ENCODE measurements around the gene DGCR6L.
"Not testable (repeated sequence)": the region's sequence is repeated elsewhere in the genome, so short reads cannot be mapped to it uniquely, and the experiment has no call there.

DGCR6L gene

DNA sequence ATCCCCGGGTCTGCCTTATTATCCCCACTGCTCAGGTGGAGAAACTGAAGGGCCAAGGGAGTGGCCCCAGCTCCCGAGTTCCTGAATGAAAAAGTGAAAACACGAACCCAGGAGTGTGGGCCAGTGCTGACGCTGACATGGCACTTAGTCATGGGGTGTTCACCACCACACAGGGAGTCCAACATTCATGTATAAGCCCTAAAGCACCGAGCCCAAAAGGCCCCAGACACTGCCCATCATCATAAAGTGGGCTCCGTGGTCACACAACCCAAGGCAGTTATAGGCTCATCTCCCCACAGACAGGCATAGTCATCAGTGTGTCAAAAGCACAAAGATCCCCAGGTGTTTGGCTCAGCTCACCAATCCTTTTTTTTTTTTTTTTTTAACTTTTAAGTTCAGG is 32.7 kb upstream of the DGCR6L start:
- not testable (repeated sequence) for H3K4me3 Mint-ChIP-seq, H3K27ac Mint-ChIP-seq, H3K9me3 Mint-ChIP-seq, ATAC-seq, H3K36me3 Mint-ChIP-seq, H3K4me1 Mint-ChIP-seq
- DNase-seq (ENCODE audit: low spot score in 2 of 2): peak in 1 of 2 donors; percentile 42

DNA sequence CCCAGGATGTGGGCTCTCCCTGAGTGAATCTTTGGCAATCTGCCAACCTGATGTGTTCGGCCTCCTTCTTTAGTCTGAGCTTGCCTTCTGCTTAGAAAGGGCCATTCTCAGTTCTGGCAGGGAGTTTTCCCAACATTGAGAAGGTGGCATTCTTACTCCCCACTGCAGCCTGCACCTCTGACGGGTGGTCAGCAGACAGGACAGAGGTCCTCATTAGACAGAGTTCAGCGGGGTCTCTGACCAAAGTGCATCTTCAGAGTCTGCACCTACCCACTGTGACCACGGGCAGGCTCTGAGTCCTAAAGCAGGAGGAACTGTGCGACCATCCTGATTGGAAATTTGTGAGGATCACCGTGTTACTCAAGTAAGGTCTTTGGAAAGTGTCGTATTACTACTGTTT is 26.7 kb upstream of the DGCR6L start:
- H3K4me3 Mint-ChIP-seq; H3K36me3 Mint-ChIP-seq; DNase-seq (ENCODE audit: low spot score in 2 of 2); H3K27ac Mint-ChIP-seq; ATAC-seq; H3K9me3 Mint-ChIP-seq; H3K4me1 Mint-ChIP-seq: not testable (repeated sequence)

DNA sequence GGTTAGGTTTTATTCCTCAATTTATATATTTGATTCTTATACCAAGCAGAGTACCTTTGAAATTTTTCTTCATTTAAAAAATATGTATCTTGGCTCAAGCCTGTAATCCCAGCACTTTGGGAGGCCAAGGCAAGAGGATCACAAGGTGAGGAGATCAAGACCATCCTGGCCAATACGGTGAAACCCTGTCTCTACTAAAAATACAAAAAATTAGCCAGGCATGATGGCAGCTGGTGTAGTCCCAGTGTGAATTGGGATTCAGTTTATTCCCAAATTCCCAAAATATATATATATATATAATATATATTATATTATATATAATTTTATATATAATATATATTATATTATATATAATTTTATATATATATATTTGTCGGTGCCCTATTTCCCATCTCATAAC is 18.4 kb upstream of the DGCR6L start:
- not testable (repeated sequence) for ATAC-seq

DNA sequence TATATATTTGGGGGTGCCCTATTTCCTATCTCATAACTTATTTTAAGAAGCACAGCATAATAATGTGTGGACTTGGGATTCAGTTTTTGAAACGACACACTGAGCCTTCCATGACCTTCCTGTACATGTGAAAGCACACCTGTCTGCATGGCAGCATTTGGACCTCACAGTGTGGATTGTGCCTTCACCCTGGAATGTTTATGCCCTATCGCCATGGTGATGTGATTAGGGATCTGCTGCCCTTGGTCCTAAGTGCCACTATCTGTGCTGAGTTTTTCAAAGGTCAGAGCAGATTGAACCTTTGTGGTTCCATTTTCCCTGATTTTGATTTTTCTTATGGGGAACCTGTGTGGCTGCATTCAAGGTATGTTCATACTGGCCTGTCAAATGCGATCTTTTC is 17.9 kb upstream of the DGCR6L start:
- not testable (repeated sequence) for H3K36me3 Mint-ChIP-seq; H3K9me3 Mint-ChIP-seq; DNase-seq (ENCODE audit: low spot score in 2 of 2); H3K4me3 Mint-ChIP-seq; ATAC-seq; H3K4me1 Mint-ChIP-seq; H3K27ac Mint-ChIP-seq

More for the DNA sequence above, 18.4 kb upstream of the DGCR6L start:
- not testable (repeated sequence) for H3K4me3 Mint-ChIP-seq; H3K36me3 Mint-ChIP-seq; H3K27ac Mint-ChIP-seq; H3K9me3 Mint-ChIP-seq; H3K4me1 Mint-ChIP-seq; DNase-seq (ENCODE audit: low spot score in 2 of 2)

DNA sequence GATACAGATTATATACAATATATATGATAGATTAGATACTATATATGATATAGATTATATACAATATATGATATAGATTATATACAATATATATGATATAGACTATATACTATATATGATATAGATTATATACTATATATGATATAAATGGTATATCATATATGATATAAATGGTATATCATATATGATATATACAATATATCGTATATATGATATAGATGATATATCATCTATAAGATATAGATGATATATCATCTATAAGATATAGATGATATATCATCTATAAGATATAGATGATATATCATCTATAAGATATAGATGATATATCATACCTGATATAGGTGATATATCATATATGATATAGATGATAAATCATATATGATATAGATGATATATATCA is 16.7 kb upstream of the DGCR6L start:
- H3K4me3 Mint-ChIP-seq: not testable (repeated sequence)

DNA sequence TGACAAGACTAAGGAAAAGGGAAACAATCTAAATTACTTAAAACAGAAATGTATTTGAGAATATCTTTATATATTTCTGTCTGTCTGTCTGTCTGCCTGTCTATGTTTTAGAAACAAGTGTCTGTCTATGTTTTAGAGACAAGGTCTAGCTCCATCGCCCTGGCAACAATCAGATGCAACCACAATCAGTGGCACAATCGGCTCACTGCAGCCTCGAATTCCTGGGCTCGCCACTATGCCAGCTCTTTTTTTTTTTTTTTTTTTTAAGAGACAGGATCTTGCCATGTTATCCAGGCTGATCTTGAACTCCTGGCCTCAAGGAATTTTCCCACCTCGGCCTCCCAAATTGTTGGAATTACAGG is 8.7 kb upstream of the DGCR6L start:
- not testable (repeated sequence) for H3K36me3 Mint-ChIP-seq; H3K9me3 Mint-ChIP-seq; DNase-seq (ENCODE audit: low spot score in 2 of 2)
- peak overlapping the region; percentile 72 for H3K4me3 Mint-ChIP-seq
- H3K27ac Mint-ChIP-seq: peak overlapping the region; percentile 90
- ATAC-seq: peak; percentile 9
- H3K4me1 Mint-ChIP-seq: peaks cover 14% of the 10 kb centered on the region

More for the DNA sequence above, 16.7 kb upstream of the DGCR6L start:
- H3K4me1 Mint-ChIP-seq; H3K27ac Mint-ChIP-seq; ATAC-seq; H3K36me3 Mint-ChIP-seq; DNase-seq (ENCODE audit: low spot score in 2 of 2); H3K9me3 Mint-ChIP-seq: not testable (repeated sequence)

DNA sequence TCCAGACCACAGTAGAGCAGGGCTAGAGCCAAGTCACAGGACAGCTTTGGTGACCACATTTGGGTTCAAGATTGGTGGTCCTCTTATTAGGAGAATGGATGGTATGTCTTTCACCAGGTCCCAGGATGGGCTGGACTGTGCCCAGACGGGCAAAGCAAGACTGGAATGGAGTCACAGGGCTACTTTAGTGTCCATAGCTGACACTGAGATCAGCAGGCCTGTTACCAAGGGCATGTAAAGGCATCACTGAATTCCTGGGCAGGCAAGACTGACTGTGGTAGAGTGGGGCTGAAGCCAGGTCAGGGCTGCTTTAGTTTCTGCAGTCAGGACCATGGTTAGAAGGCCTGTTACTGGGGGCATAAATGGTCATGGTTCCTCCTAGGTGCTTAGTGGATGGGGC is 6.1 kb upstream of the DGCR6L start:
- not testable (repeated sequence) for ATAC-seq; H3K4me3 Mint-ChIP-seq; H3K9me3 Mint-ChIP-seq; DNase-seq (ENCODE audit: low spot score in 2 of 2); H3K27ac Mint-ChIP-seq
- H3K36me3 Mint-ChIP-seq: peaks cover 11% of the 10 kb centered on the region
- peaks cover 36% of the 10 kb centered on the region for H3K4me1 Mint-ChIP-seq

DNA sequence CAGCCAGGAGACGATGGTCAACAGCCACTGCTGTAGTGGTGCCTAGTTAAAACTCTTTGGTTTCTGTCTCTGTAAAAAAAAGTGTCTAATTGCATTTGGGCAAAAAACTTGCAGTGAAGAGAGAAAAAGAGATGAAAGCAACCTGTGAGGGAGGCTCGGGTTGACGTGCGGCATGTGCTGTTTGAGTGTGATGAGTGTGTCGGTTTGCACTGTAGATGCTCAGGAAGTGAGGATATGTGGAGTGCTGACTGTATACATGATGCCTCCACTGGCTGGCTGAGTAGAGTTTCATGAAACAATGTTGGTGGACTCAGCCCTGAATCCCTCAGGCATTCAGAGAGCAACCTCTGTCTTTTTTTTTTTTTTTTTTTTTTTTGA is 4.3 kb upstream of the DGCR6L start:
- ATAC-seq: peak; percentile 73
- H3K4me1 Mint-ChIP-seq: peaks cover 43% of the 10 kb centered on the region

DNA sequence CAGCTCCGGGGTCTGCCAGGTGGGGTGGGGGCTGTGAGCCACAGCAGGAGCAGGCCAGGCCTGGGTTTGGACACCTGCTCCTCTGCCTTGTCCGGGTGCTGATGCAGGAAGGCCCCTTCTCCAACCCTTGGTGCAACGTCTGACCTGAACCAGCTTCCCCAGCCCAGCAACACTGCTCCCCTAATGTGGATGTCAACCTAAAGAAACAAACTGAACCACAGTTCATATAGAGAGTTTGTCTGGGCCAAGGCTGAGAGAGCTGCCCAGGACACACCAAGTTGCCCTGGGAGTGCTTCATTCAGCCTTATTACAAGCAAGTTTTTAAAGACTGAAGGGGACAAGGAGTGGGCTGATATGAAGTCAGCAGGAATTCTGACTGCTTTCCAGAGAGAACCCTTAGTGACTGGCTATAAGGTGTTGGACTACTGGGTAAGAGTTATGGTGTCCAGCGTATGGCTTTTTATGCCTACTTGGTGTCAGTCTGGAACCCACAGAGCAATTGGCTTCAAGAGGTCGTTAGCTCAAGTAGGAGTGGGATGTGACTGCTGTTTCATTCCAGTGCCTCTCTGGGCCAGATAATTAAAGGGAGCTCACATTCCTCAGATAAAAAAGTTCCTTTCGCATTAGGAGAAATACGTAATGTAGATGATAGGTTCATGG is 1.8 kb upstream of the DGCR6L start:
- not testable (repeated sequence) for H3K9me3 Mint-ChIP-seq, ATAC-seq
- H3K27ac Mint-ChIP-seq: peak overlapping the region; percentile 95
- H3K36me3 Mint-ChIP-seq: peaks cover 17% of the 10 kb centered on the region
- DNase-seq (ENCODE audit: low spot score in 2 of 2): peak; percentile 1 to 47
- peak overlapping the region; percentile 93 for H3K4me3 Mint-ChIP-seq
- H3K4me1 Mint-ChIP-seq: peaks cover 54% of the 10 kb centered on the region

More for the DNA sequence above, 4.3 kb upstream of the DGCR6L start:
- H3K4me3 Mint-ChIP-seq: peak overlapping the region; percentile 62
- H3K36me3 Mint-ChIP-seq: peaks cover 16% of the 10 kb centered on the region
- H3K27ac Mint-ChIP-seq: peak overlapping the region; percentile 88
- H3K9me3 Mint-ChIP-seq: no peaks in the 10 kb centered on the region
- no peak for DNase-seq (ENCODE audit: low spot score in 2 of 2)

DNA sequence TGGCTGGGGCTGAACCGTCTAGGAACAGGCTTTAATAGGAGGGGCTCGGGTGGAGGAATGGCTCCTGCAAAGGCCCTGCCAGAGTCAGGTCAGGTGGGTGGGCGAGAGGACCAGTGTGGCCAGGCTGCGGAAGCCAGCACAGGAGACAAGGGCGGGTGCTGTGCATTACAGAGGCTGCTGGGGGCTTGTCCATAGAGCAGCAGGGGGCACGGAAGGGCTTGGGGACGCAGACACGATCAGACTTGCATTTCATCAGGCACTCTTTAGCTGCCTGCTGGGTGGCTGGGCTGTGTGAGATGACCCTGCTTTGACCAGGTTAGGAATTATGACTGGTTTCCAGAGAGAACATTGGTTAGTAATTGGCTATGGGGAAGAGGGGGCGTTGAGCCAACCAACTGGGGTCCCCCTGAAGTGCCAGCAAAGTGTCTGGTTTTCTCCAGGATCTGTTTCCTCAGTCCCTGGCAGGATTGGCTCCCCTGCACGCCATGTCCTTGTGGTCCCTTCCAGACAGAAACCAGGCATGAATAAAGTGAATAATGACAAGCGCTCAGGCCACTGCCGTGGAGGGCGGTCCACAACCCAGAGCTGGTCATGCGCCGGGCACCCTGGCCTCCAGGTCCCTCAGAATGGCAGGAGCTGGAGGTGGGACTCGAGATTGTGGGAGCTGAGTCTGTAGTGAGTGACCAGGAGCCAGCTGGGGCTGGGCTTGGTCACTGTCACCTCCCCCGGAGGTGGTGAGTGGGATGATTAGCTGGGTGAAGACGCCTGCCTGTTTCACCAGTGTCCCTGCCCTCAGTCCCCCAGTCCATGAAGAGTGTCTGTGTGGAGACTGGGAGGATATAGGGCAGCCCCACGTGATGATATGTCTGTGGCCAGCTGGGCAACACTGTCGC is 1.0 kb upstream of the DGCR6L start:
- peak overlapping the region; percentile 93 for H3K4me3 Mint-ChIP-seq
- not testable (repeated sequence) for H3K9me3 Mint-ChIP-seq; ATAC-seq; DNase-seq (ENCODE audit: low spot score in 2 of 2)
- peaks cover 54% of the 10 kb centered on the region for H3K4me1 Mint-ChIP-seq
- H3K27ac Mint-ChIP-seq: peak overlapping the region; percentile 95
- H3K36me3 Mint-ChIP-seq: peaks cover 17% of the 10 kb centered on the region

DNA sequence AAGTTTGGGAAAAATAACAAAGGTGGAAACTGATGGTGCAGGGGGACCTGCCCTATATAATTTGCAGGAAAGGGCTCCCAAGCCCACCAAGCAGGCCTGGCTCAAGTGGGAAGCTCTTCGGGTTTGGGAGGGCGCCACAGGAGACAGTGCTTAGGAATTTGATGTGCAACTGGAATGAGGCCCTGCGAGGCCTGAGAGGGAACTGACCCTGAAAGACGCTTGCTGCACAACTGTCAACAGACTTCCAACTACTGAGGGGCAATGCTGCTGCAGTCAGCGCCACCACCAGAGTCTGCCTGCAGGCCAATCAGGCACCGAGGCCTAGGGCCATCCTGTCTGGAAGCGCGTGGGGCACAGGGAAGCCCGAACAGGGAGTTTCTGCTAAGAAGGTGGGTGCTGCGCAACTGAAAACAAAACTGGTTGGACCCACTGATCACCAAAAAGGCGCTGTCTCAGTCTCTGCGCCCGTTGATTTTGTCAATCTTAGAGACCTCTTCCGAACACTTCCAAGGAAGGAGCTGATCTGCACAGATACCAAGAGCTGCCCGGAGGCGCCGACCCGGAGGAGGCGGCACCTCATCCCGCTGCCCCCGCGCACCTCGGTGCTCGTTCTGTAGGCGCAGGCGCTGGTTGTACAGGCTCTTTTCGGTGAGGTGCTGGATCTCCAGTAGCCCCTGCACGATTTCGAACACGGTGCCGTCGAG is 667 bp downstream of the DGCR6L start:
- Mint-ChIP-seq H3K4me3 (peak overlapping the region; percentile 93), H3K9me3 (no peaks in the 10 kb centered on the region), H3K4me1 (peaks cover 53% of the 10 kb centered on the region), H3K27ac (peak overlapping the region; percentile 95), H3K36me3 (peaks cover 17% of the 10 kb centered on the region)
- peak; percentile 3 for ATAC-seq
- peak in 1 of 2 donors; percentile 0 for DNase-seq (ENCODE audit: low spot score in 2 of 2)

DNA sequence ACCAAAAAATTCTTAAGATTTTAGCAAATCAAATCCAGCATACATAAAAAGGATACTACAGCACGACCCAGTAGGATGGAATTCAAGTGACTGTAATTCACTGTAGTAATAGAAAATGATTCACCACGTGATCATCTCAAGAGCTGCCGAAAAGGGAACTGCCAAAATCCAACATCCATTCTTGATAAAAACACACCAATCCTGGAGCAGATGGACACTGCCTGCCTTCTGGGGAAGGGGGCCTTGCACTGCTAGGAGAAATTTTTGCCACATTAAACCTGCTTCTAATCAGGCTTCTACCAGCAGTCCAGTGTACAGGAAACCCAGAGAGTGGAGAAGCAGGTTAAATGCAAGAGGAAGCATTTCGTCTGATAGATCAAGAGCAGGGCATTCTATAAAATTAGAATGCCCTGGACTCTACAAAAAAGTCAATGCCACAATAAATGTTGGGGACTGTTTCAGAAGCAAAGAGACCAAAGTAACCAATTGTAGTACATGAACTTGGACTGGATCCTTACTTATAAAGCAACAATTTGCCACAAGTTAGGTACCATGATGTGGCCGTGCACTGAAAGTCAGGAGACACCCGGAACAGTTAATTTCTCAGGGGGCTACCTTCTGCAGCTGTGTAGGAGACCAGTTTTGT is 1.7 kb downstream of the DGCR6L start:
- H3K27ac Mint-ChIP-seq, ATAC-seq, H3K9me3 Mint-ChIP-seq: not testable (repeated sequence)
- H3K4me3 Mint-ChIP-seq: peak overlapping the region; percentile 93
- peak; percentile 0 to 40 for DNase-seq (ENCODE audit: low spot score in 2 of 2)
- H3K4me1 Mint-ChIP-seq: peaks cover 42% of the 10 kb centered on the region
- peaks cover 12% of the 10 kb centered on the region for H3K36me3 Mint-ChIP-seq

DNA sequence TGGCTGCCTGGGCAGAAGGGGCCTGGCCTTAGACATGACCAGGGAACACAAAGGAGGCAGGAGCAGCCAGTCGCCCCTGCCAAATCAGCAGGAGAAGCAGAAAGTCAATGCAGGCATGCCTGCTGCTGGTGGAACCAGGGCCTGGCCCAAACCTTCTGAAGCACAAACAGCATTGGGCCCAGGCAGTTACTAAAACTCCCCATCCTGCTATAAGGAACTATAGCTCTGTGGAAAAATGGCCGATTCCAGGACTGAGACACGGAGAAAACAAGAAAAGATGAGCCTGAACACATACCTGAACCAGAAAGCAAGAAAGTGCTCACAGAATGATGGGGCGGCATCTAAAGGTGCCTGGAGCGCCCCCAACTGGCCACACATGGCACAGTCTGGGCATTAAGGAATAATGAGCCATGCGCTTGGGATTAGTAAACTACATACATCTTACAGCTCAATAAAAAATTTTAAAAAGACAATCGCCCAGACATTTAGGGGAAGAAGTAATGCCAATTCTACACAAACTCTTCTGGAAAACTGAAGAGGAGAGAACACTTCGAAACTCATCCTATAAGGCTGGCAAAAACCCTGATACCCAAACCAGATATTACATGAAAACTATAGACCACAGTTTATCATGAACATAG is 2.3 kb downstream of the DGCR6L start:
- H3K27ac Mint-ChIP-seq, H3K36me3 Mint-ChIP-seq, H3K9me3 Mint-ChIP-seq, ATAC-seq: not testable (repeated sequence)
- peak; percentile 20 to 63 for DNase-seq (ENCODE audit: low spot score in 2 of 2)
- H3K4me3 Mint-ChIP-seq: peak overlapping the region; percentile 93
- H3K4me1 Mint-ChIP-seq: peaks cover 36% of the 10 kb centered on the region

DNA sequence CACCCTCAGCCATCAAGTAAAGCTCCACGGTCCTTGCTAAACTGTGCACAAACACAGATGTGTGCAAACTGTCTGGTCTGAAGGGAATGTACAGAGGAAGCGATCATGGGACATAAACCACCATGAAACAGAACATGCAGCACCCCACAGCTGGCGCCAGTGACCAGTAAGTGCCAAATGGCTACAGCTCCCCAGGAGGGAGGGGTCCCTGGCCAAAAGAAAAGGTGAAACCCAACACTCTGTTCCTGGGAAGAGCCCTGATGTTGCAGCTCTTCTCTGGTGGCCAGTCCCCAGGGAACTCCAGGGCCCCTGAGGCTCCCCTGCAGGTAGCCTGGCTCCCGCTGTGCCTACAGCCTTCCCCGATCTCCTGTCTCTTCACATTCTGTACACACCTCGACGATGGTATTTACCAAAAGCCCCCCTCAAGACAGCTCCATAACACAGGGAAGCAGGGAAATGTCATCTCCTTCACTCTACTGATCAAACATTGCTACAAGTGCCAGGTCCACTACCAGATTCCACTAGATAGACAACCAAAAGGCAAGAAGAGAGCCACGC is 2.9 kb downstream of the DGCR6L start:
- H3K36me3 Mint-ChIP-seq: peaks cover 6% of the 10 kb centered on the region
- no peak overlapping the region for H3K27ac Mint-ChIP-seq
- DNase-seq (ENCODE audit: low spot score in 2 of 2) (peak in 1 of 2 donors; percentile 0), ATAC-seq (no peak)
- H3K4me1 Mint-ChIP-seq: peaks cover 31% of the 10 kb centered on the region
- no peaks in the 10 kb centered on the region for H3K9me3 Mint-ChIP-seq
- no peak overlapping the region for H3K4me3 Mint-ChIP-seq

Data from stimulated activated effector memory CD8-positive, alpha-beta T cell treated with anti-CD3 and anti-CD28 coated beads, Interleukin-12 subunit alpha, Interleukin-12 subunit beta, amount 100 ng/mL, for 72 hours (primary cell).